ENCODE results near the gene MELTF. TPM values are rescaled to one million over a fixed set of nuclear protein-coding genes. Genes with fewer than 3 reads are reported as not detected.
A peak's percentile ranks its signal among the peaks of the same experiment; 100 is the strongest.

Gene MELTF
- total and polyA plus RNA-seq, 2 of the 13 experiments (the other 11 are each of a cell fraction or from before 2014, with no cell fraction given): 3.2 to 7.5 TPM

- peak; percentile 8 for TF ChIP-seq SALL1 (CRISPR knock-in tag; IDR thresholded peaks at IDR 0.05)
- TF ChIP-seq SPEN (CRISPR knock-in tag; IDR thresholded peaks at IDR 0.05; ENCODE audit: low read depth): no peak
- peak; percentile 94 for TF ChIP-seq AGO2 (optimal IDR thresholded peaks at IDR 0.05; ENCODE audit: low read depth, low read length)
- TF ChIP-seq ZC3H13 (CRISPR knock-in tag; IDR thresholded peaks at IDR 0.05): peak; percentile 73; the same call in 1 of the 2 replicates
- 0 out of 2 replicates have a peak, but pooled peaks have one; percentile 6 for TF ChIP-seq MTA1 (CRISPR knock-in tag; IDR thresholded peaks at IDR 0.05; ENCODE audit: borderline replicate concordance)
- TF ChIP-seq ZNF776 (CRISPR knock-in tag; IDR thresholded peaks at IDR 0.05): no peak
- TF ChIP-seq ZFP90 (CRISPR knock-in tag; IDR thresholded peaks at IDR 0.05; ENCODE audit: borderline replicate concordance): 0 out of 2 replicates have a peak, but pooled peaks have one; percentile 45
- peak; percentile 17; the same call in 1 of the 2 replicates for TF ChIP-seq ZNF598 (CRISPR knock-in tag; IDR thresholded peaks at IDR 0.05; ENCODE audit: borderline replicate concordance)
- TF ChIP-seq U2AF2 (IDR thresholded peaks at IDR 0.05; ENCODE audit: low read depth, low read length): no peak
- no peak for TF ChIP-seq RXRA (CRISPR knock-in tag; IDR thresholded peaks at IDR 0.05)
- 0 out of 2 replicates have a peak, but pooled peaks have one; percentile 16 for TF ChIP-seq POLR2G (IDR thresholded peaks at IDR 0.05; ENCODE audit: low read depth, low read length)
- peak; percentile 46; the same call in 1 of the 2 replicates for TF ChIP-seq TBX2 (CRISPR knock-in tag; IDR thresholded peaks at IDR 0.05; ENCODE audit: borderline replicate concordance)
- peak; percentile 49 for TF ChIP-seq POLR2AphosphoS5 (IDR thresholded peaks at IDR 0.05; ENCODE audit: low read depth, low read length)
- TF ChIP-seq ZBTB8A (CRISPR knock-in tag; IDR thresholded peaks at IDR 0.05; ENCODE audit: borderline replicate concordance, low read depth): no peak
- TF ChIP-seq AKAP8 (CRISPR knock-in tag; IDR thresholded peaks at IDR 0.05): peak; percentile 59; the same call in 1 of the 2 replicates
- no peak for TF ChIP-seq BHLHE40 (IDR thresholded peaks at IDR 0.05; ENCODE audit: low read length)
- TF ChIP-seq AGO1 (IDR thresholded peaks at IDR 0.05; ENCODE audit: low read depth, low read length, poor library complexity, severe bottlenecking): peak; percentile 28
- TF ChIP-seq ZNF121 (CRISPR knock-in tag; IDR thresholded peaks at IDR 0.05): no peak
- TF ChIP-seq, protein P1, sequence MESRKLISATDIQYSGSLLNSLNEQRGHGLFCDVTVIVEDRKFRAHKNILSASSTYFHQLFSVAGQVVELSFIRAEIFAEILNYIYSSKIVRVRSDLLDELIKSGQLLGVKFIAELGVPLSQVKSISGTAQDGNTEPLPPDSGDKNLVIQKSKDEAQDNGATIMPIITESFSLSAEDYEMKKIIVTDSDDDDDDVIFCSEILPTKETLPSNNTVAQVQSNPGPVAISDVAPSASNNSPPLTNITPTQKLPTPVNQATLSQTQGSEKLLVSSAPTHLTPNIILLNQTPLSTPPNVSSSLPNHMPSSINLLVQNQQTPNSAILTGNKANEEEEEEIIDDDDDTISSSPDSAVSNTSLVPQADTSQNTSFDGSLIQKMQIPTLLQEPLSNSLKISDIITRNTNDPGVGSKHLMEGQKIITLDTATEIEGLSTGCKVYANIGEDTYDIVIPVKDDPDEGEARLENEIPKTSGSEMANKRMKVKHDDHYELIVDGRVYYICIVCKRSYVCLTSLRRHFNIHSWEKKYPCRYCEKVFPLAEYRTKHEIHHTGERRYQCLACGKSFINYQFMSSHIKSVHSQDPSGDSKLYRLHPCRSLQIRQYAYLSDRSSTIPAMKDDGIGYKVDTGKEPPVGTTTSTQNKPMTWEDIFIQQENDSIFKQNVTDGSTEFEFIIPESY (CRISPR knock-in tag; IDR thresholded peaks at IDR 0.05): peak; percentile 90
- TF ChIP-seq, protein P2, sequence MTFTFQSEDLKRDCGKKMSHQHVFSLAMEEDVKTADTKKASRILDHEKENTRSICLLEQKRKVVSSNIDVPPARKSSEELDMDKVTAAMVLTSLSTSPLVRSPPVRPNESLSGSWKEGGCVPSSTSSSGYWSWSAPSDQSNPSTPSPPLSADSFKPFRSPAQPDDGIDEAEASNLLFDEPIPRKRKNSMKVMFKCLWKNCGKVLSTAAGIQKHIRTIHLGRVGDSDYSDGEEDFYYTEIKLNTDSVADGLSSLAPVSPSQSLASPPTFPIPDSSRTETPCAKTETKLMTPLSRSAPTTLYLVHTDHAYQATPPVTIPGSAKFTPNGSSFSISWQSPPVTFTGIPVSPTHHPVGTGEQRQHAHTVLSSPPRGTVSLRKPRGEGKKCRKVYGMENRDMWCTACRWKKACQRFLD (CRISPR knock-in tag; IDR thresholded peaks at IDR 0.05; ENCODE audit: borderline replicate concordance): 0 out of 2 replicates have a peak, but pooled peaks have one; percentile 33
Measured at GRCh38 chr3:196966526-196967401, 62.9 kb downstream of the MELTF start (continued).

Data from HepG2 (cell line).